ENCODE measurements around the gene PPIH.
"Not testable (repeated sequence)": the region's sequence is repeated elsewhere in the genome, so short reads cannot be mapped to it uniquely, and the experiment has no call there.

The PPIH gene

DNA sequence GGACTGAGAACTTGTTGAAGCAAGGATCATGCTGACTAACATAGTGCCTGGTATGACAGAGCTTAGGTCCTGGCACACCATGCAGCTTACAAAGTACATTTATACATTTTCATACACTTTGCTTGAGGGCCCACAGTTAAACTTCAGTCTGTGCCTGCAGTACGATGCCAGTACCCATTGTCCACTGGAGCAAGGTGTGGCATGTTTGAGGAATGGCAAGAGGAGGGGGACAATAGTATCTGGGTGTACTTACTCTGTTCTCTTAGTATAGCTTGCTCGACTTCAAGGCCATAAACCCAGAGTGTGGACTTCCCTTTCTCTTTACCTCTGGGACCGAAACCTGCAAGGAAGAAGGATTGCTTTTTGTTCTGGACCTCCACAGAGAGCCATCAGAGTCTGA, 17.2 kb downstream of the PPIH start:
- DNase-seq (ENCODE audit: low read depth): no peak
- no peak overlapping the region for H3K4me3 ChIP-seq (ENCODE audit: low read depth, low read length)
- TF ChIP-seq, protein P1, sequence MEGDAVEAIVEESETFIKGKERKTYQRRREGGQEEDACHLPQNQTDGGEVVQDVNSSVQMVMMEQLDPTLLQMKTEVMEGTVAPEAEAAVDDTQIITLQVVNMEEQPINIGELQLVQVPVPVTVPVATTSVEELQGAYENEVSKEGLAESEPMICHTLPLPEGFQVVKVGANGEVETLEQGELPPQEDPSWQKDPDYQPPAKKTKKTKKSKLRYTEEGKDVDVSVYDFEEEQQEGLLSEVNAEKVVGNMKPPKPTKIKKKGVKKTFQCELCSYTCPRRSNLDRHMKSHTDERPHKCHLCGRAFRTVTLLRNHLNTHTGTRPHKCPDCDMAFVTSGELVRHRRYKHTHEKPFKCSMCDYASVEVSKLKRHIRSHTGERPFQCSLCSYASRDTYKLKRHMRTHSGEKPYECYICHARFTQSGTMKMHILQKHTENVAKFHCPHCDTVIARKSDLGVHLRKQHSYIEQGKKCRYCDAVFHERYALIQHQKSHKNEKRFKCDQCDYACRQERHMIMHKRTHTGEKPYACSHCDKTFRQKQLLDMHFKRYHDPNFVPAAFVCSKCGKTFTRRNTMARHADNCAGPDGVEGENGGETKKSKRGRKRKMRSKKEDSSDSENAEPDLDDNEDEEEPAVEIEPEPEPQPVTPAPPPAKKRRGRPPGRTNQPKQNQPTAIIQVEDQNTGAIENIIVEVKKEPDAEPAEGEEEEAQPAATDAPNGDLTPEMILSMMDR (conservative IDR thresholded peaks at IDR 0.05; ENCODE audit: low read depth, low read length): no peak

DNA sequence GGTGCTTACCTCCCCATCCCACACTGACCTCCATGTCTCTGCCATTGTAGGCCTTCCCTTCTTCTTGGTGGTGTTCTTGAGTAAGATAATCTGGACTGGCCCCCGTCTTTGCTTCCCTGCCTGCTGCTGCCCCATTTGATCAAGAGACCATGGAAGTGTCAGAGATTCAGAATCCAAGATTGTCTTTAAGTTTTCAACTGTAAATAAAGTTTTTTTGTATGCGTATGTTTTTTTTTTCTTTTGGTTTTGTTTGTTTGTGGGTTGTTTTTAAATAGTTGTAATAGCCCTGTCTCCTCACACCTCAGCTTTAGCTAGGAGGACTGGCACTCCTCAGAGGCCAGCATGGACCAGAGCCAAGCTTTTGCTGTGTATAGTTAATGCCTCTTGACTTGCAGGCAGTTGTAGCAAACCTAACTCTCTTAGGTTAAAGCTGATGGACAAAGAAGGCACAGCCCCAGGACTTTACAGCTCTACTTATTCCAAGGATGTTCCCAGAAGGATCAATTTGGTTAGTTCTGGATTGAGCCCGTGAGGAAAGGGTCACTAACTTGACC, 18.4 kb downstream of the PPIH start:
- TF ChIP-seq, protein P1 (conservative IDR thresholded peaks at IDR 0.05; ENCODE audit: low read depth, low read length): no peak
- no peak for DNase-seq (ENCODE audit: low read depth)
- no peak overlapping the region for H3K4me3 ChIP-seq (ENCODE audit: low read depth, low read length)

DNA sequence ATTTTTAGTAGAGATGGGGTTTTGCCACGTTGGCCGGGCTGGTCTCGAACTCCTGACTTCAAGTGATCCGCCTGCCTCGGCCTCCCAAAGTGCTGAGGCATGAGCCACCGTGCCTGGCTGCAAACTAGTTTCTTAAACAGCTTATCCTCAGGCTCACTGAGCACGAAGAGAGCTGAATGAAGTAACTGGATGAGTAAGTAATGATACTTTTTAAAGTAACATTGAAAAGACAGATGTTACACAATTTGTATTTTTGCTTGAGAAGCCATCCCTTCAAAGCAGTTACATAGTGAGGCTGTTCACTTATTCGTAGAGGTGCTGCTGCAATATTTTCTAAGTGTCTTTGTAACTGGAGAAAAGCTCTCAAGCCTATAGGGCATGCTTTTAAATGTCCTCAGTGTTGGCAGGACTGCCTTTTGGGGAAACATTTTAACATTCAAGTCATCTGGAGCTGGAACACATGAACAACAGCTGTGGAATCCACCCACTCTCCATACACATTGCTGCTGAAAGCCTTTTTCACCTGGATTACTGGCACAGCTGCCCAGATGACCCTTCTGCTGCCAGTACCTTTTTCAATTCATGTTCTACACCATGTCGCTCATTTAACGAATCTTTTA, 21.3 kb downstream of the PPIH start:
- TF ChIP-seq, protein P1 (conservative IDR thresholded peaks at IDR 0.05; ENCODE audit: low read depth, low read length): no peak
- DNase-seq (ENCODE audit: low read depth): peak; percentile 30
- no peak overlapping the region for H3K4me3 ChIP-seq (ENCODE audit: low read depth, low read length)

DNA sequence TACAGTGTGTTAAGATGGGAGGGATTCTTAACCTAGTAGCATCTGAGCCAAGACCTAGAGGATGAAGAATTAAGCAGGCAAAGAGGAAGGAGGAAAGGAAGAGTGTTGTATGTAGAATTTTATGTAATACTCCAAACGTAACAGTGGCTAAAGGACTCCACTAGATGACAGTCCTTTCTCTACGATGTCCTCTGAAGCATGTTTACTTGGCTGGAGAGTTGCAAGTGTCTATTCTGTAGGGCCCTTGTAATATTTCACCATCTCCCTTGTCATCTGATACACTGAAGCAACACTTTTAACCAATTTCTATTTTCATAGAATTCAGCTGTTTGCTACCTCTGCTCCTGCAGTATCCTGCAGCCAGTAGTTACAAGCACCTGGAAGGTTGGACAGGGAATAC, 21.8 kb downstream of the PPIH start:
- TF ChIP-seq, protein P1 (conservative IDR thresholded peaks at IDR 0.05; ENCODE audit: low read depth, low read length): no peak
- DNase-seq (ENCODE audit: low read depth): no peak
- H3K4me3 ChIP-seq (ENCODE audit: low read depth, low read length): no peak overlapping the region

DNA sequence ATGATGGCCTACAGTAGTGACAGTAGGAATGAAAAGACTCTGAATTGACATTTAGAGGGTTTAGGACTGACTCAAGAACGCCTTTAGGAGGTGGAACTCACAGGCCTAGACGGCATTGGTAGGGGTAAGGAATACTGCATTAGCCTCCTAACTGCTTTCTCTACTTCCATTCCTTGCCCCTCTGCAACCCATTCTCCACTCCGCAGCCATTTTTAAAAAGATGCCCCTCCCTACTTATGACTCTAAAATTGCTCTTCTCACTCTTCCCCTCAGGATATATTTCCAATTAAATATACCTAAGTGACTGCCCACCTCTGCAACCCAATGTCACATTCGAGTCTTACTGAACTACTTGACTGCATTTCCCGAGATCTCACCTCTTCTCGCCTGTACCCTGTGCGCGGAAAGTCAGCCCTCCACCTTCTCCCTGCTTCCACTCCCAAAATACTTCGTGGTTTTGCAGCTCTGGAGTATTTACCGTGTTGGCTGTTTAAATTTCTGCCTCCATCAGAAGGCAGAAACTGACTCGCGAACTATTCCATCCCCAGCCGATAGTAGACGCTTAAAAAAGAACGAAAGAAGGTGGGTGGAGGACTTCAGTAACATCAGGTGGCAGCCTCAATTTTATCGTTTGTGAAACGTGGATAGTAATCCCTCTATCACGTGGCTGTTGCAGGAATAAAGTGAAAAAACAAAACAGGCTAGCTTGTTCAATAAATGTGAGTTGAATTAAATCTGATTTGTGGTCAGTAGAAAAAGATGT, 22.9 kb downstream of the PPIH start:
- DNase-seq (ENCODE audit: low read depth): peak; percentile 54
- peak overlapping the region; percentile 89 for H3K4me3 ChIP-seq (ENCODE audit: low read depth, low read length)
- TF ChIP-seq, protein P1 (conservative IDR thresholded peaks at IDR 0.05; ENCODE audit: low read depth, low read length): peak; percentile 13

DNA sequence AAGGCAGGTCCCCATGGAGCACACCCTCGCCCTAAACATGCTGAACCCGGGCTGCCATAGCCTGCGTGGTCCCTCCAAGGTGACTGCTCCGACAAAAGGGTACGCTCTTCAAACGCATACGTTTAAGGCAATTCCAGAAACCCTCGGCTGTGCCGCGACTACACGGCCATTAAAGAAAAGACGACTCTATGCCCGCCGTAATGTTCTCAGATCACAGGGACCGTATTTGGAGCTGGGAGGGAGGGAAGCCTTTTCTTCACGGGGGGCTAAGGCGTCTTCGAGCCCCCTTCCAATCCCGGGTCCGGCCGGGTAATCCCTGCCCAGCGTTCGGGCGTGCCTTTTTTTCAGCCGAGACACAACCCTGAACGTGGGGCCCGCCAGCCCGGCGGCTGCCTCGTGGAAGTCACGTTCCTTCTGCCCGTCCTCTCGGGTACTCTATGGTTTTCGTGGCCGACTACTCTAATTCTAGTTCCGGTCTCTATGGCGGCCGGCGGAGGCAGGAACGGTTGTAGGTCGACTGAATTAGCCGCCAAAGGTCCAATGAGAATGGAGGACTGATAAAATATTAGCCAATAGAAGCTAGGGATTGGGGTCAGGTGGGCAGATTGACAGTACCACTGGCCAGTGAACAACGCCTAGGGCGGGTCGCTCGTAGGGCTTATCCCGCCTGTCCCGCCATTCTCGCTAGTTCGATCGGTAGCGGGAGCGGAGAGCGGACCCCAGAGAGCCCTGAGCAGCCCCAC, 23.7 kb downstream of the PPIH start, which contains the start of gene YBX1:
Gene YBX1 (plus strand): TSS at position 678 of the 743 bp plus-strand sequence. CDS start 148 bp downstream, outside the sequence.
- peak; percentile 99 for DNase-seq (ENCODE audit: low read depth)
- peak within 1 kb of the TSS; percentile 89 for H3K4me3 ChIP-seq (ENCODE audit: low read depth, low read length)
- TF ChIP-seq, protein P1 (conservative IDR thresholded peaks at IDR 0.05; ENCODE audit: low read depth, low read length): no peak

DNA sequence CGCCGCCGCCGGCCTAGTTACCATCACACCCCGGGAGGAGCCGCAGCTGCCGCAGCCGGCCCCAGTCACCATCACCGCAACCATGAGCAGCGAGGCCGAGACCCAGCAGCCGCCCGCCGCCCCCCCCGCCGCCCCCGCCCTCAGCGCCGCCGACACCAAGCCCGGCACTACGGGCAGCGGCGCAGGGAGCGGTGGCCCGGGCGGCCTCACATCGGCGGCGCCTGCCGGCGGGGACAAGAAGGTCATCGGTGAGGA, 24.2 kb downstream of the PPIH start:
- H3K4me3 ChIP-seq (ENCODE audit: low read depth, low read length): peak overlapping the region; percentile 89
- not testable (repeated sequence) for DNase-seq (ENCODE audit: low read depth)

All from choroid plexus epithelial cell (primary cell).